D721Med (cell line): ENCODE data around the gene TUT1.

Source experiments
- DNase-seq: peaks from one replicate; pipeline ENCODE4 v3.0.0; 2011; ENCODE audit warnings: low spot score; ENCODE audit not compliant: insufficient read length
- FAIRE-seq: peaks from 2 replicates; lab custom pipeline; 2011; peaks lifted over from hg19 to GRCh38; lab: Jason Lieb, UNC
- TF ChIP-seq, protein P1 (sequence below): IDR thresholded peaks from 2 replicates; pipeline ENCODE4 v1.5.1; 2012; ENCODE audit warnings: mild to moderate bottlenecking, control low read depth; ENCODE audit not compliant: insufficient read depth; ENCODE audit errors: missing control alignments

Gene TUT1, protein sequence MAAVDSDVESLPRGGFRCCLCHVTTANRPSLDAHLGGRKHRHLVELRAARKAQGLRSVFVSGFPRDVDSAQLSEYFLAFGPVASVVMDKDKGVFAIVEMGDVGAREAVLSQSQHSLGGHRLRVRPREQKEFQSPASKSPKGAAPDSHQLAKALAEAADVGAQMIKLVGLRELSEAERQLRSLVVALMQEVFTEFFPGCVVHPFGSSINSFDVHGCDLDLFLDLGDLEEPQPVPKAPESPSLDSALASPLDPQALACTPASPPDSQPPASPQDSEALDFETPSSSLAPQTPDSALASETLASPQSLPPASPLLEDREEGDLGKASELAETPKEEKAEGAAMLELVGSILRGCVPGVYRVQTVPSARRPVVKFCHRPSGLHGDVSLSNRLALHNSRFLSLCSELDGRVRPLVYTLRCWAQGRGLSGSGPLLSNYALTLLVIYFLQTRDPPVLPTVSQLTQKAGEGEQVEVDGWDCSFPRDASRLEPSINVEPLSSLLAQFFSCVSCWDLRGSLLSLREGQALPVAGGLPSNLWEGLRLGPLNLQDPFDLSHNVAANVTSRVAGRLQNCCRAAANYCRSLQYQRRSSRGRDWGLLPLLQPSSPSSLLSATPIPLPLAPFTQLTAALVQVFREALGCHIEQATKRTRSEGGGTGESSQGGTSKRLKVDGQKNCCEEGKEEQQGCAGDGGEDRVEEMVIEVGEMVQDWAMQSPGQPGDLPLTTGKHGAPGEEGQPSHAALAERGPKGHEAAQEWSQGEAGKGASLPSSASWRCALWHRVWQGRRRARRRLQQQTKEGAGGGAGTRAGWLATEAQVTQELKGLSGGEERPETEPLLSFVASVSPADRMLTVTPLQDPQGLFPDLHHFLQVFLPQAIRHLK

DNA sequence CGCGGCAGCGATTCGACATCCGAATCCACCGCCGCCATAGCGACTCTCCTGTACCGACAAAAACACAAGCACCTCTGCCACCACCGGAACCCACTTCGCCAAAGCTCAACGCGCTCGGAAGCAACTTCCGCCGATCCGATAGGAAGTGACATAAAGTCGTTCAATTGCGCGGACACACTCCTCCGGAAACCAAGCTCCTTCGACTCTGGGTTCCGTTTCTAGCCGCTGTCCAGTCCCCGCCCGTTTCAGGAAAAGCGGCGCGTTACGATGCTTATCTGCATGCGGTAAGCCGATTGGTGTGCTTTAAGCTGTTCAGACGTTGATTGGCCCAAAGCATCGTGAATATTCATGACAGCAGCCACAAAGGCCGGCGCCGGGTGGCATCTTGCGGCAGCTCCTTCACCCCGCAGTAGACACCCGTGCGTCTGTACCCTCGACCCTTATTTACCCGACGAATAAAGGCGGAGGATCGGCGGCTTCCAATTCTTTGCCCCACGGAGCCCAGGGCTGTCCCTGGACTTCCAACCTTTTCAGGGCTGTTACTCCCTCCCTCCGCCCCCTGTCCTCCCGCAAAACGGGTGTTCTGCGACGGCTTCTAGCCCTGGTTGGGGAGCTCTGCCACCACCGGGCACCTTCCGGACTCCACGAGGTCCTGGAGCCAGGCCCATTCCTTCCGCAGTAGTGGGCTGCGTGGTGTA lies at the start of gene TUT1:
TUT1 (minus strand) TSS at position 76 of the 698 bp plus-strand sequence; CDS start at position 38, 38 bp downstream.
- TF ChIP-seq, protein P1, sequence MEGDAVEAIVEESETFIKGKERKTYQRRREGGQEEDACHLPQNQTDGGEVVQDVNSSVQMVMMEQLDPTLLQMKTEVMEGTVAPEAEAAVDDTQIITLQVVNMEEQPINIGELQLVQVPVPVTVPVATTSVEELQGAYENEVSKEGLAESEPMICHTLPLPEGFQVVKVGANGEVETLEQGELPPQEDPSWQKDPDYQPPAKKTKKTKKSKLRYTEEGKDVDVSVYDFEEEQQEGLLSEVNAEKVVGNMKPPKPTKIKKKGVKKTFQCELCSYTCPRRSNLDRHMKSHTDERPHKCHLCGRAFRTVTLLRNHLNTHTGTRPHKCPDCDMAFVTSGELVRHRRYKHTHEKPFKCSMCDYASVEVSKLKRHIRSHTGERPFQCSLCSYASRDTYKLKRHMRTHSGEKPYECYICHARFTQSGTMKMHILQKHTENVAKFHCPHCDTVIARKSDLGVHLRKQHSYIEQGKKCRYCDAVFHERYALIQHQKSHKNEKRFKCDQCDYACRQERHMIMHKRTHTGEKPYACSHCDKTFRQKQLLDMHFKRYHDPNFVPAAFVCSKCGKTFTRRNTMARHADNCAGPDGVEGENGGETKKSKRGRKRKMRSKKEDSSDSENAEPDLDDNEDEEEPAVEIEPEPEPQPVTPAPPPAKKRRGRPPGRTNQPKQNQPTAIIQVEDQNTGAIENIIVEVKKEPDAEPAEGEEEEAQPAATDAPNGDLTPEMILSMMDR: no peak
- peak; percentile 70 for FAIRE-seq

DNA sequence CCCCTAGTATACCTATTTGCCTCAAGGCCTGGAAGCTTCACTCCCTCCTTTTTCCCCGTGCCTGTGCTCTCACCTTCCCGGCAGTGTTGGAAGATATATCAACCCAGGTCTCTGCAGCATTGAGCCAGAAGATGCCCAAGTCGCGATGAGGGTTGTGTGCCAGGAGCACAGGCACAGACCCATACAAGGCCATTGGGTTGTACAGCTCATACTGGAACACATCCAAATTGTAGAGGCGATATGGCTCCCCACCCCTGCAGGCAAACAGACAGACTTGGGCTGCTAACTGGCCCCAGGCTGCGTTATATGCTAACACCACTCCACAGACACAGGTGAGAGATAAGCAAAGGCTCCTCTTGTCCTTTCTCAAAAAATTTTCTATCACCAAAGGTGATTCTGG lies 41.2 kb upstream of the TUT1 start:
- no peak for DNase-seq
- TF ChIP-seq, protein P1: no peak
- no peak for FAIRE-seq

More for the DNA sequence above, at the start of gene TUT1:
- peak; percentile 75 for DNase-seq

DNA sequence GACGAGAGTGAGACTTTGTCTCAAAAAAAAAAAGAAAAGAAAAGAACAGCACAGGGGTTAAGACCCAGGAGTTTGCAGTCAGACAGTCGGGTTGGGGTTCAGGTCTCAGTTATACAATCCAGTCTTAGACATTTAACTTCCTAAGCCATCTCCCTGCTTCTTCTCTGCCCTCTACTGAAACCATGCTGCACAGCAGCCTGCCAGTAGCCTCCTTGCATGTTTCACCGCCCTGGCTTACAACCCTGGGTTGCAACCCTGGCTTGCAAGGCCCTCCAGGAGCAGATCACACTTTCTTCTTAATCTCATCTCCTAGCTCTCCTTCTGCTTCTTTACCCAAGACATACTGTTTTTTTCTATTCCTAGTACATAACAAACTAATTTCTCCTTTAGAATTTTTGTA lies 36.4 kb upstream of the TUT1 start:
- TF ChIP-seq, protein P1: no peak
- DNase-seq (no peak), FAIRE-seq (no peak)

DNA sequence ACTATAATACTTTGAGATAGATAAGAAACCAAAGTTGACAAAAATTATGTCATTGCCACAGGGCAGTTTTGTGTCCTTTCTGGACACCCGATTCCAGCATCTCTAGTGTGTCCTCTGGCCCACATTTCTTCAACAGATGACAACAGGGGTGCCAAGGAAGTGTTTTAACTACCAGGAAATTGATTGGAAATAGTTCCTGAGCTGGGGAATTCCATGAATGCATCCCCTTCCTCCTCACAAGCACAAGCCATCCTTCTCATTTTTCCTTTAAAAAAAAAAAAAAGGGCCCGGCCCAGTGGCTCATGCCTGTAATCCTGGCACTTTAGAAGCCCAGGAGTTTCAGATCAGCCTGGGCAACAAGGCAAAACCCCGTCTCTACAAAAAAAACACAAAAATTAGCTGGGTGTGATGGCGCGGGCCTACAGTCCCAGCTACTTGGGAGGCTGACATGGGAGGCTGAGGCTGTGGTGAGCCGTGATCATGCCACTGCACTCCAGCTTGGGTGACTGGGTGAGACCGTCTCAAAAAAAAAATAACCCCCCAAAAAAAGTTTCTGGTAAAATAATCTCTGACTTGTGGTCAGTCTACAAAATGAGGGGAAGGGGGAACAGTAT lies 31.3 kb upstream of the TUT1 start:
- DNase-seq (no peak), FAIRE-seq (no peak)
- TF ChIP-seq, protein P1: no peak

DNA sequence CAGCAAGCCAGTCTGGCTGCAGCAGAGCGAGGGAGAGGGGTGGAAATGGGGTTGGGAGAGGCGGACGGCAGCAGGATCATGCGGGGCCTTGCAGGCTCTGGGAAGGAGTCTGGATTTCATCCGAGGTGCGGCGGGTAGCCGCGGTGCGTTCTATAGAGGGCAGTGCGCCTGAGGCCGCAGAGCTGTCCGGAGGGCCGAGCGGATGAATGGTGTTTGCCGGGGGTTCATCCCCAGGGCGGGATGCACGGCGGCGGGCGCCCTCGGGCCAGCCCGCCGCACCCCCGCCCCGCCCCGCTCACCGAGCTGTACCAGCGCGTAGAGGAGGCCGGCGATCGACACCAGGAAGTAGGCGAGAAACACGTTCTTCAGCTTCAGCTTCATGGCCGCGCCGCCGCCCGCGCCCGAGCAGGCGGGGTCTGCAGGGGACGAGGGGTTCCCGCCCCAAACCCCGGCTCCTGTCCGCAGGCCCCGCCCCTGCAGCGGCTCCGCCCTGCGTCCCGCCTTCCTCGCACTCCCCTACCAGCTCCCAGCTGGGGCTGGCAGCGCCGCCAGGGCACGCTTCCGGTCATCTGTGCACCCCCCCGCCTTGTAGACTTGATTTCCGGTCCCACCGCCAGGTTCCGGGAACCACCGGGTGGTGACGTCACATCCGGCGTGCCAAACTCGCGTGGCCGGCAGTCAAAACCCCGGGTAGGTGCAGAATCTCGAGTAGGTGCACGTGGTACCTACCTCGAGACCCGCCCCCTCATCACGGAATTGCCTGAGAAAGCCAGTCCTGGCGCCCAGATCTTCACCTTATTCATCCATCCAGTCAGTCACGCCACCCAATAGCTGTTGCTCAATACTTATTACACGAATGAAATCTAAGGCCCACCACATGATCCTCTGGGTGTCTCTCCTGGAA lies 30.5 kb upstream of the TUT1 start, which contains the start of gene B3GAT3:
B3GAT3 (minus strand) TSS at position 420 of the 904 bp plus-strand sequence; CDS start at position 381, 39 bp downstream.
- FAIRE-seq (no peak), DNase-seq (peak; percentile 97)
- TF ChIP-seq, protein P1: no peak
